HG02885 (cell line): ENCODE measurements around the gene SPRR1B.
"Not testable (repeated sequence)": the region's sequence is repeated elsewhere in the genome, so short reads cannot be mapped to it uniquely, and the experiment has no call there.

Experiments used
- ATAC-seq: cut with Tn5 transposase; IDR thresholded peaks from one replicate; pipeline ENCODE4 v1.9.1; 2021; ENCODE audit warnings: mild to moderate bottlenecking; ENCODE audit not compliant: unreplicated experiment, poor library complexity

Gene SPRR1B, protein sequence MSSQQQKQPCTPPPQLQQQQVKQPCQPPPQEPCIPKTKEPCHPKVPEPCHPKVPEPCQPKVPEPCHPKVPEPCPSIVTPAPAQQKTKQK

GRCh38 chr1:153030895-153031294, at the start of gene SPRR1B:
TSS of gene SPRR1B (plus strand) at chr1:153031203. CDS start at chr1:153032346, 1,143 bp downstream.
- ATAC-seq: no peak

DNA sequence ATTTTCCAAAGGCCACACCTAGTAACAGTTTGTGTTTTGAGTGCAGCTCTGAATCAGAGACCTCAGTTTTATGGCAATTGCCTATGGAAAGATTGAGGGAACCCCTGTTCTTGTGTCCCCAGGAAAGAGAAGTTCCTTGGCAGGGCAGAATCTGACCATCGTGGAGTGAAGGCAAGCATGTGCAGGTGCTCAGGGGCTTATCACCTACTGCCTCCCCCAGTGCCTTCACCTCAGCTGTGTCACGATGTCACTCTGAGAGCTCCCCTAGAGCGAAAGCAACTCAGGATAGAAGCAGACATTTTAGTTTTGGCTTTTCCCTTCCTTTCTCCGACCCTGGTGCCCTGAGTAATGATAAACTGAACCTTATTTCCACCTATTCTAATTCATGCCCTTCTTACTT, 48.9 kb upstream of the SPRR1B start:
- ATAC-seq: no peak

DNA sequence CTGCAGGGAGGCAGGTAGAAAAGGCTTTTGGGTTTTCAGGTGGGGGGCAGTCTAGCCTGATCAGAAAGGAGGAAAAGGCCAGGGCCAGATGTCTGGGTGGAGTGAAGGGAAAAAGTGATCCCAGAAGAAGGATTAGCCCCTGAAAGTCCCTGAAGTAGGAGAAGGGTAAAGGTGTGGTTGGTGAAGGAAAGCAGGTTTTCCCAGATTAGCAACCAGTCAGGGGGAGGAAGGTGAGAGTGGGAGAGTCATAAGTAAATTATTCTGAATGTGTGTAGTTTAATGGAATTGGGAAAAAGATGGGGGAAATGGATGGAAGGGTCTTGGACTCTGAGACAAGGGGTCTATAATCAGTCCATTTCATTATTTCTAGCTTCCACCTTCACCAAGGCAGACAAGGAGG, 47.8 kb upstream of the SPRR1B start:
- no peak for ATAC-seq

DNA sequence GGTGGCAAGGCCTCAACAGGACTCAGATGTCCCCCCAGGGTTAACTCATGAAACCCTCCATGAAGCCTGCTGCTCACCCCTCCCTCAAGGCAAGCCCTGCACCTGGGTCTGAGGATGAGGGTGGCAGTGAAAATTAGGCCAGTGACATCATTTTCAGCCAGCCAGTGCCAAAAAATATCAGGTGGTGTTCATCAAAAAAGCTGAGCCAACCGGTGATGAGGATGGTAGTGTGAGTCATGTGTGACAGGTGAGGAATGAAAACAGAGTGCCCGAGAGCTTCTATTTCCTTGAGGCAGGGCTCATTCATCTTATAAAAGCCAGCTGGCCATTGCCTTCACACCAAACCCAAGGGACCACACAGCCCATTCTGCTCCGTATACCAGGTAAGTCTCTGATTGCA, 47.3 kb upstream of the SPRR1B start, which contains the start of gene SPRR1A:
TSS of gene SPRR1A (plus strand) at position 339 of the 400 bp plus-strand sequence. CDS start 1,150 bp downstream, outside the sequence.
- ATAC-seq: no peak

- ATAC-seq: no peak
Measured at GRCh38 chr1:152986578-152986977, 44.4 kb upstream of the SPRR1B start.

GRCh38 chr1:152993186-152993585, 37.8 kb upstream of the SPRR1B start:
- ATAC-seq: no peak

DNA sequence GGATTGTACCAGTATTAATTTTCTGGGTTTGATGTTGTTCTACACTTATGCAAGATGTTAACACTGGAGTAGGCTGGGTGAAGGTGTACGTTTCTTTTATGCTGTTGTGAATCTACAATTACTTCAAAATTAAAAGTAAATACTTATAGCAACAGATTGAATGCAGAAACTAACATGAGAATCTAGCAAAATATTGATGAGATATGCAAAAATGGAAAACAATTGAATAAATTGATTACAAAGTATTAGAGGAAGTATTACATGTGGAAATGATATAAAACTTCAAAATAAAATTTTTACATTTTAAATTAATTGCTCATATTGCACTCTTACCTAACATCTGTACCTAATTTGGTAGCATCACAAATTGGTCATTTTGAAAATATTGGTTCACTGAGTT, 35.2 kb upstream of the SPRR1B start:
- no peak for ATAC-seq

- ATAC-seq: no peak
Measured at GRCh38 chr1:152996633-152997400, 34.2 kb upstream of the SPRR1B start.

GRCh38 chr1:152997901-152998300, 33.1 kb upstream of the SPRR1B start:
- ATAC-seq: no peak

DNA sequence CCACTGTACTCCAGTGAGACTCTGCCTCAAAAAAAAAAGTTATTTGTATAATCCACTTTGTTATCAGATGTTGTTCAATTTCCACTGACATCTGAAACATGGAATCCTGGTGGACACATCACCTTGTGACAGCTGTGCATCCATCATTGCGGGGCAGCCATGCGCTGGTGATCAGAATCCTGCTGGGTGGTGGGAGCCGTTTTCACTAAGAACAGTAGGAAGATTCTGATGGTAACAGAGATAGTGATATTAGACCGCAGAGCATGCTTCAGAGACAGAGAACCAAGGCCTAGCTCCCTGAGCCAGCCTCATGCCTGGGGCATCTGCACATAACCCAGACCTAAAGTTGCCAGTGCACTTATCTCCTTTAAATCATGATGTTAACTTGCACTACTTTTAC, 32.5 kb upstream of the SPRR1B start:
- no peak for ATAC-seq

DNA sequence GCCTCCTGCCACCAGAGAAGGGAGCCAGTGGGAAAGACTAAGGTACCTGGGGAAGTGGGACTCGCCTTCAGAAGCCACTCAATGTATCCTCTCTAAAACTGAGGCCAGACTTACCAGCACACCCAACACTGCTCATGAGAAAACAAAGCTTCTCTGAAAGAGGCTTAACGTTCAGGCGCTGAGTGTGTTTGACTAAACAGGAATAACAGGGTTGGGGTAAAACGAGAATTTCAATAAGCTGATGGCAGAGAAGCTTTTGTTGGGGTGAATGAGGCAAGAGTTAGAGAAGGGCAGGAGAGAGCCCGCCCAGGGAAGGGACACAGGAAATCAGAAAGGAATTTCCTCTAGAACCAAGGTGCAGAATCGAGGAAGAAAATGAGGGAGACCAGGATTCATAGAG, 31.2 kb upstream of the SPRR1B start:
- no peak for ATAC-seq

DNA sequence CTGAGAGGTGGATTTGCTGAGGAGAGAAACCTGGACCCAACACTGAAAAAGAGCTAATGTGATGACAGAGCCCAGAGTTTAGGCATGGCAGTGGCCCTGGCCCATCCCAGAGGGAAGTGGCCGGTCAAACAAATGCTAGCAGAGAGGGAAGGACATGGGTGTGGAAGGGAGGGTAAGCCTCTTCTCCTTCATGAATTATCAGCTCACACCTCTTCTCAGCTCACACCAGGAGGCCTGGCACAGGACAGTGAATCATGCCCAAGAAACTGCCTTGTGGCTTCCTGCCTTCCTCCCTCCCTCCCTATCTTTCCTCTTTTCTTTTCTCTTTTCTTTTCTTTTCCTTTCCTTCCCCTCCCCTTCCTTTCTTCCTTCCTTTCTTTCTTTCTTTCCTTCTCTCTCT, 30.7 kb upstream of the SPRR1B start:
- no peak for ATAC-seq

- ATAC-seq: no peak
Measured at GRCh38 chr1:153001382-153001781, 29.6 kb upstream of the SPRR1B start, which contains the start of gene SPRR3. TSS of gene SPRR3 (plus strand) at chr1:153001749. CDS start at chr1:153003021, 1,272 bp downstream.

DNA sequence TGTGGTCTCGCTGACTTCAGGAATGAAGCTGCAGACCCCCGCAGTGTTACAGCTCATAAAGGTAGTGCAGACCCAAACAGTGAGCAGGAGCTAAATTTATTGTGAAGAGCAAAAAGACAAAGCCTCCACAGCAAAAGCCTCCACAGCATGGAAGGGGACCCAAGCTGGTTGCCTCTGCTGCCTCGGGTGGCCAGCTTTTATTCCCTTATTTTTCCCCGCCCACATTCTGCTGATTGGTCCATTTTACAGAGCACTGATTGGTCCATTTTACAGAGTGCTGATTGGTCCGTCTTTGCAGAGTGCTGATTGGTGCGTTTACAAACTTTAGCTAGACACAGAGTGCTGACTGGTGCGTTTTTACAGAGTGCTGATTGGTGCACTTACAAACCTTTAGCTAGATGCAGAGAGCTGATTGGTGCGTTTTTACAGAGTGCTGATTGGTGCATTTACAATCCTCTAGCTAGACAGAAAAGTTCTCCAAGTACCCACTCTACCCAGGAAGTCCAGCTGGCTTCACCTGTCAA, 19.7 kb upstream of the SPRR1B start:
- not testable (repeated sequence) for ATAC-seq

DNA sequence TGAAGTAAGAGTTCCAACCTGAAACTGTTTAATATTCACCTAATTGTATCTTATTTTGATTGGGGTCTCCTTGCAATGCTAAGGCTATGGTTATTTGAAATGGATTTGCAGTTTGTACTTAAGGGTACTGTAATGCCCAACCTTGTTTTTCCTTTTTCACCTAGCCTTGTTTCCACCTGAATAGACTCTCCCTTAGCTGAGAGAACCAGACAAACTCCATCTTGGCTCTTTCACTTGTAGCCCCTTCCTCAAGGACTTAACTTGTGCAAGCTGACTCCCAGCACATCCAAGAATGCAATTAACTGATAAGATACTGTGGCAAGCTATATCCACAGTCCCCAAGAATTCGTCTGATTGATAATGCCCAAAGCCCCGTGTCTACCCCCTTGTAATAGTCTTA, 9.2 kb upstream of the SPRR1B start:
- ATAC-seq: not testable (repeated sequence)

DNA sequence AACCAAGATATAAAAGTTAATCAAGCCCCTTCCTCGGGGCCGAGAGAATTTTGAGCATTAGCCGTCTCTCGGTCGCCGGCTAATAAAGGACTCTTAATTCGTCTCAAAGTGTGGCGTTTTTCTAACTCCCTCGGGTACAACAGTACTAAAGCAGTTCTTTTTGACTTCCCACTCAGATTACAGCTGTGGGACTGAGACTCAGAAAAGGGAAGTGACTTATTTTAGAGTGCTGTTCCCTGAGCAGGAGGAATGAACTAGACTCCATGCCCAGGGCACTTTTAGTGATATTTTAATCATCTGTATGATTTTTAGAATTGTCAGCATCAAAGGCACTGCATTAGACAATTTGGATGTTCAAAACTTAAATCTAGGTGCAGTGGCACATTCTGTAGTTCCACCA, 8.7 kb upstream of the SPRR1B start:
- not testable (repeated sequence) for ATAC-seq

- no peak for ATAC-seq
Measured at GRCh38 chr1:153023109-153023508, 7.9 kb upstream of the SPRR1B start.

GRCh38 chr1:153024413-153024812, 6.6 kb upstream of the SPRR1B start:
- no peak for ATAC-seq

GRCh38 chr1:153025797-153026196, 5.2 kb upstream of the SPRR1B start:
- no peak for ATAC-seq

- ATAC-seq: no peak
Measured at GRCh38 chr1:153028766-153029165, 2.2 kb upstream of the SPRR1B start.

DNA sequence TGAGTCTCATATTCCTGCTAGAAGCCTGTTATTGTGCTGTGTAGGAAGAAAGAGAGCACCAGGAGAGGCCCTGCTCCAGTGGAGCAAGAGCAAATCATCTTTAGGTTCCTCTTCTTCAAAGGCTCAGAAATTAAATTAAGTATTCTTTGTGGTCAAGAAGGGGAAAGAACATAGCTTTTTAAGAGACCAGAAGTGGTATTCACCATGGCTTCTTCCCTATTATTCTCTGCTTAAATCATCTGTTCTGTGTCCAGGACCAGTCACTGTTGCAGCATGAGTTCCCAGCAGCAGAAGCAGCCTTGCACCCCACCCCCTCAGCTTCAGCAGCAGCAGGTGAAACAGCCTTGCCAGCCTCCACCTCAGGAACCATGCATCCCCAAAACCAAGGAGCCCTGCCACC, 1.1 kb downstream of the SPRR1B start:
- ATAC-seq: no peak
